Activated naive CD4-positive, alpha-beta T cell treated with anti-CD3 and anti-CD28 coated beads, Interleukin-2, amount 10 ng/mL, durations not matched to agents 7 days and 5 days (primary cell): Measurements from ENCODE around the gene C17orf107.
A peak's percentile ranks its signal among the peaks of the same experiment; 100 is the strongest.
"Not testable (repeated sequence)": the region's sequence is repeated elsewhere in the genome, so short reads cannot be mapped to it uniquely, and the experiment has no call there.

Experiments used
- CTCF ChIA-PET: fragments of 350-600 bp; sonication (Branson Sonifier 250); formaldehyde crosslinking; loops from one replicate; lab custom pipeline; 2021; ENCODE audit warnings: antibody characterized with exemption; lab: Charles Lee
- DNase-seq: peaks from one replicate; pipeline ENCODE4 v3.0.0-alpha.2; 2020
- H3K27ac Mint-ChIP-seq: one replicate; pipeline ENCODE4 v1.8.0; 2021; ENCODE audit warnings: mild to moderate bottlenecking, moderate library complexity, mixed read lengths
- H3K27me3 Mint-ChIP-seq: one replicate; pipeline ENCODE4 v1.8.0; 2021; ENCODE audit warnings: mild to moderate bottlenecking, mixed read lengths
- H3K36me3 Mint-ChIP-seq: one replicate; pipeline ENCODE4 v1.8.0; 2021; ENCODE audit warnings: mixed read lengths
- H3K4me1 Mint-ChIP-seq: one replicate; pipeline ENCODE4 v1.8.0; 2021; ENCODE audit warnings: mixed read lengths
- H3K4me3 Mint-ChIP-seq: one replicate; pipeline ENCODE4 v1.8.0; 2021; ENCODE audit warnings: mild to moderate bottlenecking, moderate library complexity, mixed read lengths
- H3K9me3 Mint-ChIP-seq: one replicate; pipeline ENCODE4 v1.8.0; 2021; ENCODE audit warnings: mixed read lengths

The C17orf107 gene

DNA sequence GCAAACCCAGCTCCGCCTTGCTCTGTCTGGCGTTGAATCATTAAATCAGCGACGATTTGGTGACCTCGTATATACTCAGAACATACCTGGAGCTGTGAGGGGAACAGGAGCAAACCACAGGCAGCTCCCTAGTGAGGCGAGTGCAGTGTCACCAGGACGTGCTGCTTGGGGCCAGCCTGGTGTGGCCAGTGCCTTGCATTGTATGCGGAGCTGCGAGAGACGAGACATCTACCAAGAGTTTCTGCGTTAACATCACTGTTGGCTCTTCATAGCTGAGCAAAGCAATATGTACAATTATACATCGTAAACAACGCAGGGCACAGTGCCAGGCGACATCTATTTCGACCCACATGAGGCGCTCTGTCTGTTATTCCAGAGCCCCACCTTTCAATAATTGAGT lies 38.3 kb upstream of the C17orf107 start:
- H3K9me3 Mint-ChIP-seq: no peaks in the 10 kb centered on the region
- no peaks in the 10 kb centered on the region for H3K27me3 Mint-ChIP-seq
- peaks cover 3% of the 10 kb centered on the region for H3K4me1 Mint-ChIP-seq
- CTCF ChIA-PET: interaction anchor here (0.8 kb wide), 1 partner anchor 20 kb away, joined by 3 read pairs; no protein-coding TSS in a partner anchor
- H3K4me3 Mint-ChIP-seq: no peak overlapping the region
- H3K36me3 Mint-ChIP-seq: peaks cover 16% of the 10 kb centered on the region
- no peak for DNase-seq
- no peak overlapping the region for H3K27ac Mint-ChIP-seq

DNA sequence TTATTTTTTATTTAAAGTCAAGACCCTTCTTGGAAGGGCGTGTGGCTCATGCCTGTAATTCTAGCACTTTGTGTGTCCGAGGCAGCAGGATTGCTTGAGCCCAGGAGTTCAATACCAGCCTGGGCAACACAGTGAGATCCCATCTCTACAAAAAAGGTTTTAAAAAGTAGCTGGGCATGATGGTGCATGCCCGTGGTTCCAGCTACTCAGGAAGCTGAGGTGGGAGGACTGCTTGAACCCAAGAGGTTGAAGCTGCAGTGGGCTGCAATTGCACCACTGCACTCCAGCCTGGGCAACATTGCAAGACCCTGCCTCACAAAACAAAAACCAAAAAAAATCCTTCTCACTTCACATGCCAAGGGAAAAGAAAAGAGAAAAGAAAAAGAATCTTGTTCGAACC lies 36.6 kb upstream of the C17orf107 start:
- no peaks in the 10 kb centered on the region for H3K27me3 Mint-ChIP-seq
- H3K36me3 Mint-ChIP-seq: peaks cover 9% of the 10 kb centered on the region
- H3K4me3 Mint-ChIP-seq: no peak overlapping the region
- DNase-seq: no peak
- H3K4me1 Mint-ChIP-seq: peaks cover 3% of the 10 kb centered on the region
- H3K27ac Mint-ChIP-seq: no peak overlapping the region
- H3K9me3 Mint-ChIP-seq: no peaks in the 10 kb centered on the region
- CTCF ChIA-PET: no interaction called here

DNA sequence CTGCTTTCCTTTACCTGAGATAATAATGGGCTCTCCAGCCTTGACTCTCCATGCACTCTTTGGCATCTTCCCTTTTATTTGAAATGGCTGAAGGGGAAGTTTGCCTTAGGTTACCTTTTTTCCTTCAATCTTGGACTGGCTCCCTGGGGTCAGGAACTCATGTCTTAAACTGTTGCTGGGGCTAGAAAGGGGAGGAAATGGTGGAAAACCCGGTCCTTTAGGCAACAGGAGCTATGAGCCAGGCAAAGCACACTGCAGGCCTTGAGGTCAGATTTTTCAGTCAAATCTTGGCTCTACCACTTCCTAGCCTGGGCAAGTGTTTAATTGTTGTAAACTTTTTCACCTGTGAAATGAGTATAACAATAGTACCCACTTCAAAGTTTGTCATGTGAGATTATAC lies 36.0 kb upstream of the C17orf107 start:
- Mint-ChIP-seq H3K4me3 (no peak overlapping the region), H3K36me3 (peaks cover 9% of the 10 kb centered on the region), H3K4me1 (peaks cover 3% of the 10 kb centered on the region), H3K27me3 (no peaks in the 10 kb centered on the region), H3K27ac (no peak overlapping the region), H3K9me3 (no peaks in the 10 kb centered on the region)
- DNase-seq: no peak
- CTCF ChIA-PET: no interaction called here

DNA sequence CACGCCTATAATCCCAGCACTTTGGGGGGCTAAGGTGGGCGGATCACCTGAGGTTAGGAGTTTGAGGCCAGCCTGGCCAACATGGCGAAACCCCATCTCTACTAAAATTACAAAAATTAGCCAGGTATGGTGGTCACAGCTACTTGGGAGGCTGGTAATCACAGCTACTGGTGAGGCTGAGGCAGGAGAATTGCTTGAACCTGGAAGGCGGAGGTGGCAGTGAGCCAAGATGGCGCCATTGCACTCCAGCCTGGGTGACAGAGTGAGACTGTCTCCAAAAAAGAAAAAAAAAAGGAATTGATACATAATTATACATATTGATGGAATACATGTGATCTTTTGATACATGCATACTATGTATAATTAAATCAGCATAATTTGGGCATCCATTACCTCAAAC lies 31.8 kb upstream of the C17orf107 start:
- H3K36me3 Mint-ChIP-seq, H3K4me1 Mint-ChIP-seq, DNase-seq, H3K9me3 Mint-ChIP-seq, H3K27ac Mint-ChIP-seq, H3K27me3 Mint-ChIP-seq, CTCF ChIA-PET, H3K4me3 Mint-ChIP-seq: not testable (repeated sequence)

DNA sequence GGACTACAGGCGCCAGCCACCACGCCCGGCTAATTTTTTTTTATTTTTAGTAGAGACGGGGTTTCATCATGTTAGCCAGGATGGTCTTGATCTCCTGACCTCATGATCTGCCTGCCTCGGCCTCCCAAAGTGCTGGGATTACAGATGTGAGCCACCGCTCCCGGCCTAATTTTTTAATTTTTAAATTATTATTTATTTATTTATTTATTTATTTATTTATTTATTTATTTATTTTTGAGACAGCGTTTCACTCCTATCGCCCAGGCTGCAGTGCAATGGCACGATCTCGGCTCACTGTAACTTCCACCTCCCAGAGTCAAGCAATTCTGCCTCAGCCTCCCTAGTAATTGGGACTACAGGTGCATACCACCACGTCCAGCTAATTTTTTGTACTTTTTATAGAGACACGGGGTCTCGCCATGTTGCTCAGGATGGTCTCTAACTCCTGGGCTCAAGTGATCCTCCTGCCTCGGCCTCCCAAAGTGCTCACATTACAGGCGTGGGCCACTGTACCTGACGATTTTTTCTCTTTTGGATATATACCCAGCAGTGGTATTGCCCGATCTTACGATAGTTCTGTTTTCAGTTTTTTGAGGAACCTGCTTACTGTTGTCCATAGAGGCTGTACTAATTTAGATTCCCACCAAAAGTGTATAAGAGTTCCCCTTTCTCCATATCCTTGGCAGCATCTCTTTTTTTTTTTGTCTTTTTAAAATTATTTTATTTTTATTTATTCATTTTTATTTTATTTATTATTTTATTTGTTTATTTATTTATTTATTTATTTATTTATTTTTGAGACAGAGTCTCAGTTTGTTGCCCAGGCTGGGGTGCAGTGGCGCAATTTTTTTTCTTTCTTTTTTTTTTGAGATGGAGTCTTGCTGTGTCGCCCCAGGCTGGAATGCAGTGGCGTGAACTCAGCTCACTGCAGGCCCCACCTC lies 30.0 kb upstream of the C17orf107 start:
- not testable (repeated sequence) for H3K4me3 Mint-ChIP-seq, H3K4me1 Mint-ChIP-seq, H3K36me3 Mint-ChIP-seq, DNase-seq, H3K27ac Mint-ChIP-seq, H3K27me3 Mint-ChIP-seq, H3K9me3 Mint-ChIP-seq
- CTCF ChIA-PET: interaction anchor here (2.3 kb wide), 1 partner anchor 12 kb away, joined by 9 read pairs; no protein-coding TSS in a partner anchor

DNA sequence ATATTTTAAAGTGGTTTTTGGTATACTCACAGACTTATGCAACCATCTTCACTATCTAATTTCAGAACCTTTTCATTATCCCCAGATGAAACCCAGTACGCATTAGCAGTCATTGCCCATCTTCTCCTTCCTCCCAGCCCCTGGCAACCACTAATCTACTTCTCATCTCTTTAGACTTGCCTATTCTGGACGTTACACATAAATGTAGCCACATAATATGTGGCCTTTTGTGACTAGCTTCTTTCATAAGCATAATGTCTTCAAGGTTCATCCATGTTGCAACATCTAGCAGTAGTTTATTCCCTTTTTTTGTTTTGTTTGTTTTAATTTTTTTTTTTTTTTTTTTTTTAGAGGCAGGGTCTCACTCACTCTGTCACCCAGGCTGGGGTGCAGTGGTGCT lies 28.5 kb upstream of the C17orf107 start:
- CTCF ChIA-PET: interaction anchor here (2.3 kb wide), 1 partner anchor 11 kb away, joined by 9 read pairs; no protein-coding TSS in a partner anchor
- no peaks in the 10 kb centered on the region for H3K9me3 Mint-ChIP-seq
- no peak for DNase-seq
- H3K27ac Mint-ChIP-seq: no peak overlapping the region
- no peaks in the 10 kb centered on the region for H3K4me1 Mint-ChIP-seq
- H3K27me3 Mint-ChIP-seq: no peaks in the 10 kb centered on the region
- peaks cover 9% of the 10 kb centered on the region for H3K36me3 Mint-ChIP-seq
- no peak overlapping the region for H3K4me3 Mint-ChIP-seq

DNA sequence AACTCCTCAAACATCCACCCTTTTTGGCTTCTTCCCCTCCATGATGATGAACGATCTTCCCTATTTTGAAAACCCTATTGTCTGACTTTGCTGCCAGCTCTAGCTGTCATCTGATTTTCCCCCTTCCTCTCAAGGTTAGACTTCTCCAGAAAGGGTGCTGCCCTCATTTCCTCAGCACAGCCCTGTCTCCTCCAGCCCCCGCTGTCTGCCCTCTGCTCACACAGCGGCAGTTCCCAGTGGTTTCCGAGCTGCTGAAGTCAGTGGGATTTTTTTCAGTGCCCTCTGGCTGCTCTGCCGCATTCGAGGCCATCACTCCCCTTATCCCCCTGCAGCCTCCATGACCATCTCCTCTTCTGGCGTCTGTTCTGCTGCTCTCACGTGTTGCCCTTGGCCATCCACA lies 26.6 kb upstream of the C17orf107 start:
- DNase-seq: no peak
- Mint-ChIP-seq H3K27ac (no peak overlapping the region), H3K4me3 (no peak overlapping the region), H3K9me3 (no peaks in the 10 kb centered on the region), H3K27me3 (no peaks in the 10 kb centered on the region), H3K36me3 (peaks cover 9% of the 10 kb centered on the region), H3K4me1 (no peaks in the 10 kb centered on the region)
- CTCF ChIA-PET: no interaction called here

DNA sequence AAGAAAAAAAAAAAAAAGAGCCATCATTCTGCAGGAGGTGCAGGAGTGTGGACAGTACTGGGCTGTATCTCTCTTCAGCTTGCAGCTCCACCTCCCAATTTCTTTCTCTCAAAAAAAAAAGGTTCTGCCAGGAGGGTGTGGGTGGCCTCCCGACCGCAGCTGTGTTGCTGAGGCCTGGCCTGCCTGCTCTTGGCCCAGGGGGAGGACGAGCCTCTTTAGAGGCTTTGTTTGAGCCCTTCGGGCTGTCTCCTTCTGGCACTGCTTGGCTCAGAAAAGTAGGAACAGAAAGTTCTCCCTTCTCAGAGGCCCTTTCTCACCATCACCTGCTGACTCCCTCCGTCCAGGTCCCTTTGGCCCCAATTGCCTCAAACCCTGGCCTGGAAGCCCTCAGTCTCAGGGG lies 22.2 kb upstream of the C17orf107 start:
- CTCF ChIA-PET: interaction anchor here (1.7 kb wide), 1 partner anchor 87 kb away, joined by 7 read pairs; the partner anchor contains the start of gene GLTPD2
- Mint-ChIP-seq H3K27me3 (no peaks in the 10 kb centered on the region), H3K27ac (no peak overlapping the region), H3K4me3 (no peak overlapping the region), H3K9me3 (no peaks in the 10 kb centered on the region), H3K36me3 (peaks cover 6% of the 10 kb centered on the region), H3K4me1 (no peaks in the 10 kb centered on the region)
- DNase-seq: no peak

DNA sequence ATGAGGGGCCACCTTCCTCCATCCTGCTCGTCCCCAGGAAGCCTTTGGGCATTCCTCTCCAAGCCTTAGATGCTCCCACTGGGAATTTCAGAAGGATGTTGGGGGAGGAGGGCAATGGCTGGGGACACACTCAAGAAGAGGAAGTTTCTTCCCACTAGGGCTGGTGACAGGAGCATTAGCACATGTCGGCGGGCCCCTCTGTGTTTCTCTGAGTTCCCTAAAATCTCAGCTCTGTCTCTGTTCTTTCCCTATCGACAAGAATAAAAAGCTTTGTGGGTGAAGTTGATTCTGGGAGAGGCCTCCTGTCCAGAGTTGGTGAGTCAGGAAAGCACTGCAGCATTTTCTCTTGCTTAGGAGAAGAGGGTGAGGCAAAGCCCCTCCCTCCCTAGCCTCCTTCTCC lies 19.7 kb upstream of the C17orf107 start:
- Mint-ChIP-seq H3K4me3 (no peak overlapping the region), H3K36me3 (peaks cover 8% of the 10 kb centered on the region), H3K27ac (no peak overlapping the region), H3K4me1 (no peaks in the 10 kb centered on the region), H3K9me3 (no peaks in the 10 kb centered on the region), H3K27me3 (no peaks in the 10 kb centered on the region)
- DNase-seq: no peak
- CTCF ChIA-PET: interaction anchor here (1.9 kb wide), 1 partner anchor 147 kb away, joined by 8 read pairs; no protein-coding TSS in a partner anchor

DNA sequence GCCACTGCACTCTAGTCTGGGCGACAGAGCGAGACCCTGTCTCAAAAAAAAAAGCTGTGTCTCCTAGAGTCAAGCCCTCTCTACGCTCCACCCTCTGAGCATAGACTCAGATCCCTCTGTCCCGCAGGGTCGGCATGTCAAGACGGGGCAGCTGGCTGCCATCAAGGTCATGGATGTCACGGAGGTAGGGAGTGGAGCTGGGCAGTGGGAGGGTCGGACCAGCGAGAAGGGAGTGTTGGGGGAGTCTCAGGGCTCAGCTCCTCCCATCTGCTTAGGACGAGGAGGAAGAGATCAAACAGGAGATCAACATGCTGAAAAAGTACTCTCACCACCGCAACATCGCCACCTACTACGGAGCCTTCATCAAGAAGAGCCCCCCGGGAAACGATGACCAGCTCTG lies 18.5 kb upstream of the C17orf107 start:
- CTCF ChIA-PET: interaction anchor here (1.0 to 2.3 kb wide), 8 partner anchors 10 to 314 kb away, joined by 3 to 11 read pairs (median 6); partner anchors contain the start of gene ARRB2
- Mint-ChIP-seq H3K4me3 (no peak overlapping the region), H3K4me1 (no peaks in the 10 kb centered on the region), H3K27me3 (no peaks in the 10 kb centered on the region), H3K36me3 (peaks cover 19% of the 10 kb centered on the region), H3K9me3 (no peaks in the 10 kb centered on the region), H3K27ac (no peak overlapping the region)
- no peak for DNase-seq

DNA sequence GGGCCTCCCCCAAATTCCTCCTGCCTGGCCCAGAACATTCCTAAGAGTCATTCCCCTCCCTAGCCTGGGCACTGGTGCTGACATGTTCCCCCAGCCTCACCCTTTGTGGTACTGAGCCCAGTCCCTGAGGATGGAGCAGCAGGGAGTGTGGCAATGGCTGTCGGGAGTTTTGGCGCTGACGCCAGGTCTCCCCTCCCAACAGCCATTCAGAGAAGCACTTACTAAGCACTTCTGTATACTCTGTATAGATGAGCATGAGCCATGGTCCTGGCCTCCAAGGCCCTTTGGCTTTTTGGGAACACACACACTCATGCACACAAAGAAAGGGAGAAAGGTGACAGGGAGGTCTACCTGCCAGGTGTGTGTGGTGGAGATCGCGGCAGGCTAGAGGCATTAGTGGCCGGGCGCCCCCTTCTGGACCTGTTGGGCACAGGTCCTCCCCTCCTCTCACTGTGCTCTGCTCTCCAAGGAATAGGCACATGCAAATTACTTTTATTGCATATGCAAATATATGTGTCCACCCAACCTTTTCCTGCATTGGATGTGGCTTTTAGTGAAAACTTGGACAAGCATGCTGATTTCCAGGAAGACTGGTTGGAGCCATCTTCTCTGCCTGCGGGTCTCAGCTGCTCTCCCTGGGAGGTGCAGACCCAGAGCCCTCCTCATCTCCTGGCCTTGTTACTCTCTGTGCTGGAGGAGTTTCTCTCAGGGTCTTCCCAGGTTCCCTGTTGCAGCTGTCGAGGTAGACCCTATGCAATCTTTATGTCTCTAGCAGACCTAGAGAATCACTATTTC lies 17.4 kb upstream of the C17orf107 start:
- Mint-ChIP-seq H3K27ac (no peak overlapping the region), H3K27me3 (no peaks in the 10 kb centered on the region), H3K9me3 (no peaks in the 10 kb centered on the region), H3K36me3 (peaks cover 24% of the 10 kb centered on the region), H3K4me1 (no peaks in the 10 kb centered on the region), H3K4me3 (no peak overlapping the region)
- CTCF ChIA-PET: interaction anchor here (0.5 to 2.3 kb wide), 14 partner anchors 9 to 315 kb away, joined by 3 to 11 read pairs (median 3); partner anchors contain the start of gene ARRB2
- peak; percentile 78 for DNase-seq

DNA sequence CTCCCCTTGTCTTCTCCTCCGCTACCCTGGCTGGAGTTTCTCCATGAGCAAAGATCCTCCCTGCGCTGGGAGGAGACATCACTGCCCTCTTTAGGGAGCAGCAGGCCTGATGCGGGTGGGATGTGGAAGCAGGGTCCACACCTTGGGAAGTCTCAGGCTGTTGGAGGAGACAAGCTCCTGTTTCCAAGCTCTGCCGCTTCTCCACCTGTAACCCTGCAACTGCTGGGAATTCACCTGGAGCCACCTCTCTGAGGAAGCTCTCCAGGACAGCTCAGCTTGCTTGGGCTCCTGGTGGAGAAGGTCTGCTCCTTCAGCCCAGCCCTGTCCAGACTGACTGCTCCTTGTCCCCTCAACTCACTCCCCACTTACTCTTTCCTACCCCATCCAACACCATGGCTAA lies 14.8 kb upstream of the C17orf107 start:
- no peak overlapping the region for H3K4me3 Mint-ChIP-seq
- peaks cover 33% of the 10 kb centered on the region for H3K36me3 Mint-ChIP-seq
- no peak overlapping the region for H3K27ac Mint-ChIP-seq
- H3K9me3 Mint-ChIP-seq: no peaks in the 10 kb centered on the region
- H3K4me1 Mint-ChIP-seq: peaks cover 3% of the 10 kb centered on the region
- DNase-seq: no peak
- CTCF ChIA-PET: interaction anchor here (0.8 to 1.3 kb wide), 3 partner anchors 9 to 152 kb away, joined by 3 to 4 read pairs (median 3); no protein-coding TSS in a partner anchor
- H3K27me3 Mint-ChIP-seq: no peaks in the 10 kb centered on the region

DNA sequence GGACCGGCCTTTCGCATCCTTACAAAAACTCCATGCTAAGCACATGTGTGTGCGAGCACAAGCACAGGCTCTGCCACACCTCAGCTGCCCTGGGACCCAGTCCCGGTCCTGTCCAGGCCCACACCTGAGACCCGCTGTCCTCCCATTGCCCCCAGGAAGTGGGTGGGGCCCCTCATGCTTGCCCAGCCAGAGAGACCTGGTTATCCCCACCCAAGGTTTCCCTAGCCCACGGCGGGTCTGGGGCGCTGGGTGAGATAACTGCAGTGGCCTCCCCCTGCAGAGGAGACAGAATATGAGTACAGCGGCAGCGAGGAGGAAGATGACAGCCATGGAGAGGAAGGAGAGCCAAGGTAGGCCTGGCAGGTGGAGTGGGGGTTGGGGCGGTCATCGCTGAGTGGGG lies 12.5 kb upstream of the C17orf107 start:
- Mint-ChIP-seq H3K4me3 (no peak overlapping the region), H3K27ac (no peak overlapping the region), H3K36me3 (peaks cover 41% of the 10 kb centered on the region), H3K9me3 (no peaks in the 10 kb centered on the region), H3K4me1 (peaks cover 3% of the 10 kb centered on the region), H3K27me3 (no peaks in the 10 kb centered on the region)
- no peak for DNase-seq
- CTCF ChIA-PET: interaction anchor here (1.9 kb wide), 1 partner anchor 177 kb away, joined by 4 read pairs; the partner anchor contains the start of gene ARRB2

DNA sequence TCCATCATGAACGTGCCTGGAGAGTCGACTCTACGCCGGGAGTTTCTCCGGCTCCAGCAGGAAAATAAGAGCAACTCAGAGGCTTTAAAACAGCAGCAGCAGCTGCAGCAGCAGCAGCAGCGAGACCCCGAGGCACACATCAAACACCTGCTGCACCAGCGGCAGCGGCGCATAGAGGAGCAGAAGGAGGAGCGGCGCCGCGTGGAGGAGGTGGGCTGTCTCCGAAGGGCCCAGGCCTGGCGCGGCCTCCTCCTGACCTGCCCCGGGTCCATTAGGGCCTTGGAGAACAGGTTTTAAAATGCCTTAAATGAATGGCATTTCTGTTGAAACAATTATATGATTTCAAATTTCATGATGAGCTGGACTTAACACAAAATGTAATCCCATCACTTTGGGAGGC lies 11.8 kb upstream of the C17orf107 start:
- H3K9me3 Mint-ChIP-seq: no peaks in the 10 kb centered on the region
- H3K36me3 Mint-ChIP-seq: peaks cover 40% of the 10 kb centered on the region
- DNase-seq: no peak
- no peak overlapping the region for H3K27ac Mint-ChIP-seq
- CTCF ChIA-PET: interaction anchor here (0.8 to 1.9 kb wide), 5 partner anchors 57 to 320 kb away, joined by 3 to 5 read pairs (median 4); partner anchors contain the start of gene ARRB2
- H3K4me1 Mint-ChIP-seq: peaks cover 3% of the 10 kb centered on the region
- no peak overlapping the region for H3K4me3 Mint-ChIP-seq
- no peaks in the 10 kb centered on the region for H3K27me3 Mint-ChIP-seq
